Fibroblast of skin of left quadriceps (primary cell): ENCODE measurements around the gene CCDC85C.

Experiments
- DNase-seq, 2 experiments: peaks; one replicate each; pipeline ENCODE4 v3.0.0-alpha.2; 2013; ENCODE audit warnings: low read depth in 2 of 2

Gene CCDC85C

GRCh38 chr14:99540196-99541032 lies 63.6 kb downstream of the CCDC85C start:
- DNase-seq, result no peak

GRCh38 chr14:99539491-99539890 lies 64.5 kb downstream of the CCDC85C start:
- no peak for DNase-seq

- no peak for DNase-seq
Measured at GRCh38 chr14:99538733-99539132, 65.3 kb downstream of the CCDC85C start.

GRCh38 chr14:99538275-99538674 lies 65.7 kb downstream of the CCDC85C start:
- no peak for DNase-seq

- peak; percentile 64 to 67 for DNase-seq
Measured at GRCh38 chr14:99537399-99537798, 66.6 kb downstream of the CCDC85C start.

- no peak for DNase-seq
Measured at GRCh38 chr14:99535908-99536778, 67.9 kb downstream of the CCDC85C start.

- no peak for DNase-seq
Measured at GRCh38 chr14:99535448-99535847, 68.6 kb downstream of the CCDC85C start.

GRCh38 chr14:99534863-99535262 lies 69.1 kb downstream of the CCDC85C start:
- no peak for DNase-seq

- no peak for DNase-seq
Measured at GRCh38 chr14:99534333-99534732, 69.7 kb downstream of the CCDC85C start.

- no peak for DNase-seq
Measured at GRCh38 chr14:99532310-99532709, 71.7 kb downstream of the CCDC85C start.

- DNase-seq, result peak; percentile 61 to 63
Measured at GRCh38 chr14:99531251-99532096, 72.5 kb downstream of the CCDC85C start.

- DNase-seq, result no peak
Measured at GRCh38 chr14:99530407-99531155, 73.4 kb downstream of the CCDC85C start.

- DNase-seq, result no peak
Measured at GRCh38 chr14:99529899-99530298, 74.1 kb downstream of the CCDC85C start.

GRCh38 chr14:99527427-99528076 lies 76.5 kb downstream of the CCDC85C start:
- no peak for DNase-seq

- DNase-seq, result no peak
Measured at GRCh38 chr14:99527026-99527425, 77.0 kb downstream of the CCDC85C start.

GRCh38 chr14:99525699-99526080 lies 78.3 kb downstream of the CCDC85C start:
- DNase-seq, result no peak

- DNase-seq, result peak in 1 of 2 experiments; percentile 23
Measured at GRCh38 chr14:99524804-99525698, 79.0 kb downstream of the CCDC85C start.

- DNase-seq, result no peak
Measured at GRCh38 chr14:99524091-99524661, 79.8 kb downstream of the CCDC85C start.

- no peak for DNase-seq
Measured at GRCh38 chr14:99523704-99524055, 80.3 kb downstream of the CCDC85C start.
